Inferior parietal cortex (tissue), 1 donor: Measurements from ENCODE around the gene PROZ.

Source experiments
- DNase-seq: peaks from one replicate; pipeline ENCODE4 v3.0.0-alpha.2; 2016; ENCODE audit errors: extremely low spot score

The PROZ gene

DNA sequence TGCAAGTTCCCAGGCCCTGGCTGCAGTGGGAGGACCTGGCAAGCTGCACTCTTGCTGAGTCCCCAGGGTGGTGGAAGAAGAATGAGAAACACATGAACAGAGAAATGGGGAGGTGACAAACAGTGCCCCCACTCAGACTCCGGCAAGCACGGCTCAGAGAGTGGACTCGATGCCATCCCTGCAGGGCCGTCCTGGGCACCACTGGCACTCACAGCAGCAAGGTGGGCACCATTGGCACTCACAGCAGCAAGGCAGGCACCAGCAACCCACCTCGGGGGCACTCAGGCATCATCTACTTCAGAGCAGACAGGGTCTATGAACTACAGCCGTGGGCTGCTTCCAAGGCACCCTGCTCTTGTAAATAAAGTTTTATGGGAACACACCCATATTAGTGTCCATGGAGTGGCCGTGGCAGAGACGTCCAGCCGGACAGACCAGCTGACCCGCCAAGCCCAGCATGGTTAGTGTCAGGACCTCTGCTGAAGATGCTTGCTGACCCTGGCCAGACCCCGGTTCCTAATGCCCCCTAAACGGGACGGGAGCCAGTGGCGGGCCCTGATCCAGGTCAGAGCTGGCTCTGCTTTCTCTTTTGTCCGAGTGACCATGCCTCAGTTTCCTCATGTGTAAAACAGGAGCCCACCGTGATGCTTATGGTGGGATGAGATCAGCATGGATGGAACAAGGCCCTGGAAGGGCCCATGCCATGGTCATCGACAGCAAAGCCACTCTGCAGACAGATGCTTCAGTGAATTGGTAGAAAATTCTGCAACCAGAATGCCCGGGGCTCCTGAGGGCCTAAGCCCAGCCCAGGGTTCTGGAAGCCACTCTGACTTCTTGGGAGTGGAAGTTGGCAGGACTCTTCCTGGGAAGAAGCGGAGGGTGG lies 37.9 kb upstream of the PROZ start:
- DNase-seq: no peak

- DNase-seq: no peak
Observed at GRCh38 chr13:113121183-113121927, 37.1 kb upstream of the PROZ start.

GRCh38 chr13:113121928-113122471 lies 36.4 kb upstream of the PROZ start:
- no peak for DNase-seq

DNA sequence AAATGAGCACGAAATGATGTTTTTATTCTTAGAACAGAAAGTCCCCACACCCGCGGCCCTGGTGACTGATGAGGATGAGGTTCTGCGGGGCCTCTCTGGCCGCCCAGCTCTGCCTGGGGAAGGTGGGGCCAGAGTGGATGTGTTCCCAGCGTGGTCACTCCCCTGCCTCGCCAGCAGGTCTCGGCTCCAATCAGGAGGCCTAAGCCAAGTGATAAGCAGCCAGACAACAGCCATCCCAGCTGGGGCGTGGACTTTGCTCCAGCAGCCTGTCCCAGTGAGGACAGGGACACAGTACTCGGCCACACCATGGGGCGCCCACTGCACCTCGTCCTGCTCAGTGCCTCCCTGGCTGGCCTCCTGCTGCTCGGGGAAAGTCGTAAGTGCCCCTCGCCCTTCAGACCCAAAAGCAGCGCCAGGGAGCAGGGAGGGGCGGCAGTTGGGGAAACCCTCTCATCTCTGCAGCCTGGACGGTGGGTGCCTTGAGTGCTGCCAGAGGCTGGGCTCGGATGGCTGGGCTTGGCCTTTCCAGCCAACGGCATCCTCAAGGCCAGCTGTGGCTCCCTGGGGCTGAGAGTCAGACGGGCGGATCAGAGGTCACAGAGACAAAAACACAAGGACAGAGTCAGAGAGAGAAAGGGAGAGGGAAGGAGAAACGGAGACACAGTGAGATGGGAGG lies 35.8 kb upstream of the PROZ start, which contains the start of gene F10:
Gene F10 (plus strand): TSS at position 250 of the 676 bp plus-strand sequence. CDS start 57 bp downstream, at position 307.
- DNase-seq: no peak

- DNase-seq: no peak
Observed at GRCh38 chr13:113123226-113124201, 34.9 kb upstream of the PROZ start.

- DNase-seq: no peak
Observed at GRCh38 chr13:113124211-113124970, 34.1 kb upstream of the PROZ start.

DNA sequence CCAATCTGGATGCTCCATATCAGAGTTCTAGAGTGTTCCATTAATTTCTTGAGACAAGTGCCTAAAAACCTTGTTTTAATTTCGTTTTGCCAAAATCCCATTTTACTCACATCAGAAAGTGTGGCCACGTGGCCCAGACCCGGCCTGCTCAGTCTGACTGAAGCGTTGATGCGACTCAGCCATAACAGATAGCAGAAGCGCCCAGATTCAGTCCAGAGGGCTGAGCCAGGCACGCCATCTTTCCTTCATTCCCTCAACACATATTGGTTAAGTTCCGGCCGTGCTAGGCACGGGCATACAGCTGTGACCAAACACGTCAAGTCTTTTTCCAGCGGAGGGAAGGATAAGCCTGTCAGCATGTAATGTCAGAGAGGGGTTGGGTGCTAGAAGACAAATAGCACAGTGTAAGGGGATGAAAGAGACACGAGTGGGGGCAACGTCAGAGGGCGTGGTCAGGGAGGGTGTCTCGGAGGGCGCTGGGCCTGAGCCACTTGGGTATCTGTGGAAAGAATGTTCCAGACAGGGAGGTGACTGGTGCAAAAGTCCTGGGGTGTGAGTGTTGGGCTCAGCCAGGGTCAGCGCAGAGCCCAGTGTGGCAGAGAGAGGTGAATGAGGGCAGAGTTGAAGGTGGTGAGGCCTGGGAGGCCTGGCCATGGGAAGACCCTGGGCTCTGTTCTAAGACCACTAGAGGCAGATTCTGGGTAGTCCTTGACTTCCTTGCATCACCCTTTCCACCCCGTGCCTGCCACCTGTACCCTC lies 32.8 kb upstream of the PROZ start:
- no peak for DNase-seq

DNA sequence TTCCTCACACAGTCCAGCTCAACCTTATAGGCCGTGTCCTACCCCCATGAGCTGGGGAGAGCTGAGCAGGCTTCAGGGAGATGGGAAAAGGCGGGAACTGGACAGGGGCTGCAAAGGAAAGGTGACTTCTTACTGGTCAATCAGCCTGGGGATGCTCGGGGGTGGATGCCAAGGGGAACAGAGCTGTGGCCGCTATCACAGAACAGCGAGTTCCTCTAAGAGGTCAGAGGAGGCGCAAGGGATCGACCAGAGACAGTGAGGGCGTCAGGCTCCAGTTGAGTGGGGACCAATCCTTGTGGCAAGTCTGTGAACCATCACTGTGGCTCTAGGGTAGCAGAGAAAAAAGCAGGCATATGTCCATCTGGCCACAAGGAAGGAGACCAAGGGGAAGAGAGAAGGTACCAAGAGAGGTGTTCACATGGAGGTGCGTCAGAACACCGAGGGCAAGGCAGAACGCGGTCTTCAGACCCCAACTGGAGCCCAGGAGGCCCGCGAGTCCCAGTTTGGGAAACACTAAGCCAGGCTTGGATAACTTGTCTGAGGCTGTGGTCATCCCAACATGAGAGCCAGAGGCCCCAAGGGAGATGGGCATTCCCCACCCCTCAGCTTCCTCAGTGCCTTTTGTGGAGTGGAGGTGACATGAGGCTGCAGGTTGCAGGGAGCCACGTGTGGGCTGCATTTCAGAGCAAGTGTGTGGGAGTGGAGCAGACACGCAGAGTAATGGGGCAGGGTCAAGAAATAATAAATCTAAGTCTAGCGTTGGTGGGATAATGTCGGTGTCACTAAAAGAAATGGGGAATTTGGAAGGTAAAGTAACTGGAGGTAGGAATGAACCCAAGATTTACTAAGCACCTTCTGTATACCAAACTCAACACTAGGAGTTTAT lies 31.9 kb upstream of the PROZ start:
- DNase-seq: no peak

DNA sequence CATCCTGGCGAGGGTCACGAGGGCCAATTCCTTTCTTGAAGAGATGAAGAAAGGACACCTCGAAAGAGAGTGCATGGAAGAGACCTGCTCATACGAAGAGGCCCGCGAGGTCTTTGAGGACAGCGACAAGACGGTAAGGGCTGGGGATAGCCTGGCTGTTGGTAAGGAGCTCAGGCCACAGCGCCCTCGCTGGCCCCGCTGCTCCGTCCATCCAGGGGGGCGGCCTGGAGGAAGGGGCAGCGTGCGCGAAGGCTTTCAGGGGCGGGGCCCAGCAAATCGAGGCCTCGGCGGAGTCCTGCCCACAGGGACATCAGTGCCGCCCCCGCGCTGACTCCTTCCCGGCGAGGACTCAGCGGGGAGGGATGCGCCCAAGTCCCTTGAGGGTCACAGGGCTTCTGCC lies 29.0 kb upstream of the PROZ start:
- DNase-seq: no peak

DNA sequence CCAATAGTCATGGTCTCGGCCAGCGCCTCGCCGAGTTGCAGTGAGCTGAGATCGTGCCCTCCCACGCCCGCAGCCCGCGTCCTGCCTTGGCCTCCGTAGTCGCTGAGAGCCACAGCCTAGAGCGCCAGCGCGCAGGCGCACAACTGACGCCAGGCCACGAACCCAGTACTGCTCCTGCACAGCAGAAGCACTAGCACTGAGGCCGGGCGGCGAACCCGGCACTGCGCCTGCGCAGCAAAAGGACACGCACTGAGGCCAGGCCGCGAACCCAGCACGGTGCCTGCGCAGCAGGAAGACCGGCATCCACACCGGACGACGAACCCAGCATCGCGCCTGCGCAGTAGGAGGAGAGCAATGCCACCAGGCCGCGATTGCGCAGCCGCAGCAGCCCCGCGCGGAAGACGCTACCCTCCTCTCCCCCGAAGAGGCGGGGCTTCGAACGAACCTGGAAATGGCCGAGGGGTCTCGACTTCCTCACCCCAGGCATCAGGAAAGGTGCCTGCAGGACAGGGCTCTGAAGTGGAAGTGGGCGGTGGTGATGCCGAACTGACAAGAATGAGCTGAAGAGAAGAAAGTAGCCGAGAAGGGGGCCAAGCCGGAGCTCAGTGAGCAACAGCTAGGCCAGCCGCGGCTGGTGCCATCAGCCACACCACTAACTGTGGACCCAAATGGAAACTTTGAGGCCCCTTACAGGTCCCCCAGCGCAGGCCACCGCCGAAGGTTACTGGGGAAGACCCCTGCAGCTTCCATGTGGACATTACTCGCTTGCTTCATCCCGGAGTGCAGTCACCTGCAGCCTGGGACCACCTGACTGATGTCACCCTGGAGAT lies 28.3 kb upstream of the PROZ start:
- no peak for DNase-seq

GRCh38 chr13:113135281-113135760 lies 23.1 kb upstream of the PROZ start:
- no peak for DNase-seq

DNA sequence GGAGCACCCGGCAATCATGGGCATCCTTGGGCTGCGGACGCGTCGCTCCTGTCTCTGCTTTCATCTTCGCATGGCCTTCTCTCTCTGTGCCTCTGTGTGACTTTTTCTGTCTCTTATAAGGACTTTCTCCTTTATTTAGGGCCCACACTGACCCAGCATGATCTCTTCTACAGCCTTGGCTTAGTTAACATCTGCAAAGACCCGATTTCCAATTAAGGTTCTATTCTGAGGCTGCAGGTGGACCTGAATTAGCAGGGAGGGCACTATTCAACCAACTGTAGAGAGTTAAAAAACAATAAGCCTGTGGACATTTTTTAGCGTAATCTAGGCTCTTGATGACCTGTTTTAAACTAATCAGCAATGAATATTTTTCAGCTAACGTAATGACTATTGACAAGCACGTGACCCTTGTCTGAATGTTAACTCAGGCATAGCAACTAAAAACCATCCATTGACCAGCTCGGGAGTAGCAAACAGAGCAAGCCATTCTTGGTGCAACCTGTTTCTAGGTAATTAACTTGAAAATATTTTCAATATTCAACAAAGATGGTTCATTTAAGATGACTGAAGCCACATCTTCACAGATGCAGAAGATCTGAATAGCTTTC lies 20.7 kb upstream of the PROZ start:
- no peak for DNase-seq

GRCh38 chr13:113138792-113139551 lies 19.5 kb upstream of the PROZ start:
- DNase-seq: no peak

DNA sequence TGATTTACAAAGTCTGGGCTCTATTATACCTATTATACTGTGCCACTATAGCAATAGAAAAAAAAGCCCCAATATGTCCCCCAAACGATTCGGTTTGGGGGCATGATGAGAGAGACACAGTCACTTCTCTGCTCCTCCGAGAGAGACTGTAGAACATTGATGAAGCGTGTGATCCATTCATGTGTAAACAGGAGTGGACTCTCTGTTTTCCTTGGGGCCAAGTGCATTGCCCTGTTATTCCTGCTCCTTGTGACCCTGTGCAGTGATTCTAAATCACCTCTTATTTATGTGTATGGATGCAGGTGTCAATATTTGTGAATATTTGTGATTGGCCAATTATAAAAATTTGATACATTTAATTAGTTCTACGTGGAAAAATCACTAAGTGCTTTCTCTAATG lies 18.9 kb upstream of the PROZ start:
- DNase-seq: no peak

- DNase-seq: no peak
Observed at GRCh38 chr13:113140677-113141600, 17.5 kb upstream of the PROZ start.
